Measurements from ENCODE around the gene R3HDM2.

Gene R3HDM2

GRCh38 chr12:57430931-57431566, at the start of gene R3HDM2:
Gene R3HDM2, minus strand, starts transcription at chr12:57431043. Its CDS starts 120,615 bp downstream, at chr12:57310428.
- peak; percentile 94 for DNase-seq

GRCh38 chr12:57479376-57480115, 48.7 kb upstream of the R3HDM2 start, which contains the start of gene ARHGAP9:
Gene ARHGAP9, minus strand, starts transcription at chr12:57479866. Its CDS starts 460 bp downstream, at chr12:57479406.
- peak; percentile 86 for DNase-seq

GRCh38 chr12:57479043-57479375, 48.2 kb upstream of the R3HDM2 start:
- DNase-seq: no peak

GRCh38 chr12:57477710-57478681, 47.2 kb upstream of the R3HDM2 start:
- DNase-seq: peak; percentile 88

- DNase-seq: peak; percentile 18
Observed at GRCh38 chr12:57476993-57477709, 46.3 kb upstream of the R3HDM2 start.

GRCh38 chr12:57476162-57476992, 45.5 kb upstream of the R3HDM2 start:
- peak; percentile 68 for DNase-seq

GRCh38 chr12:57475271-57476161, 44.7 kb upstream of the R3HDM2 start:
- DNase-seq: no peak

GRCh38 chr12:57474862-57475261, 44.0 kb upstream of the R3HDM2 start:
- DNase-seq: no peak

GRCh38 chr12:57474430-57474829, 43.6 kb upstream of the R3HDM2 start:
- no peak for DNase-seq

GRCh38 chr12:57473886-57474285, 43.0 kb upstream of the R3HDM2 start:
- no peak for DNase-seq

GRCh38 chr12:57473392-57473791, 42.5 kb upstream of the R3HDM2 start:
- no peak for DNase-seq

GRCh38 chr12:57472391-57472790, 41.5 kb upstream of the R3HDM2 start:
- DNase-seq: no peak

GRCh38 chr12:57471661-57472060, 40.8 kb upstream of the R3HDM2 start:
- DNase-seq: no peak

- no peak for DNase-seq
Observed at GRCh38 chr12:57470970-57471656, 40.3 kb upstream of the R3HDM2 start.

- DNase-seq: no peak
Observed at GRCh38 chr12:57470286-57470969, 39.6 kb upstream of the R3HDM2 start.

GRCh38 chr12:57469296-57470164, 38.7 kb upstream of the R3HDM2 start:
- DNase-seq: no peak

GRCh38 chr12:57467915-57468314, 37.1 kb upstream of the R3HDM2 start:
- no peak for DNase-seq

GRCh38 chr12:57467212-57467874, 36.5 kb upstream of the R3HDM2 start:
- DNase-seq: no peak

All from CD4-positive, alpha-beta T cell treated with Interleukin-4 for 4 hours (primary cell).